OCI-LY7 (cell line): ENCODE measurements around the gene GLB1L3. TPM values are rescaled to one million over a fixed set of nuclear protein-coding genes. Genes with fewer than 3 reads are reported as not detected.

Experiments
- BruUV-seq: library from RNA; stranded (reverse); fragments of 400-500 nt; replicated peaks from 2 replicates; lab custom pipeline; 2021; lab: Mats Ljungman, UMichigan
- CTCF ChIA-PET: fragments of 300-600 bp; sonication (Branson Sonifier 250); formaldehyde crosslinking; loops from one replicate; lab custom pipeline; 2022; ENCODE audit warnings: antibody characterized with exemption; ENCODE audit not compliant: unreplicated experiment; lab: Charles Lee
- POLR2A ChIA-PET: fragments of 300-600 bp; sonication (Branson Sonifier 250); formaldehyde crosslinking; loops from one replicate; lab custom pipeline; 2022; ENCODE audit warnings: antibody characterized with exemption; lab: Charles Lee
- DNase-seq: peaks from one replicate; pipeline ENCODE4 v3.0.0-alpha.2; 2015; ENCODE audit warnings: low spot score
- H2AFZ ChIP-seq: fragments of 200-600 bp; sonication (generic), shearing (Covaris generic); 2 replicates; pipeline ENCODE4 v1.6.1; 2014; ENCODE audit warnings: mild to moderate bottlenecking, antibody characterized with exemption, low read length, moderate library complexity
- H3K27ac ChIP-seq: fragments of 200-600 bp; sonication (generic); 2 replicates; pipeline ENCODE4 v1.5.1; 2014; ENCODE audit warnings: mixed run types, low read depth, mild to moderate bottlenecking, moderate library complexity, low read length, inconsistent platforms; ENCODE audit not compliant: poor library complexity, severe bottlenecking
- H3K36me3 ChIP-seq: fragments of 200-600 bp; sonication (generic); 2 replicates; pipeline ENCODE4 v1.6.1; 2014; ENCODE audit warnings: mild to moderate bottlenecking, antibody characterized with exemption, low read length, moderate library complexity, mixed read lengths; ENCODE audit not compliant: insufficient read depth
- H3K4me1 ChIP-seq: fragments of 200-600 bp; sonication (generic); 2 replicates; pipeline ENCODE4 v1.5.1; 2014; ENCODE audit warnings: mild to moderate bottlenecking, low read length; ENCODE audit not compliant: insufficient read depth, poor library complexity, severe bottlenecking
- H3K4me2 ChIP-seq: fragments of 200-600 bp; sonication (generic); 2 replicates; pipeline ENCODE4 v1.6.1; 2014; ENCODE audit warnings: mild to moderate bottlenecking, low read length
- H3K4me3 ChIP-seq: fragments of 200-600 bp; sonication (generic); 2 replicates; pipeline ENCODE4 v1.5.1; 2014; ENCODE audit warnings: mild to moderate bottlenecking, low read depth, low read length; ENCODE audit not compliant: poor library complexity, severe bottlenecking
- H3K79me2 ChIP-seq: fragments of 200-600 bp; sonication (generic); 2 replicates; pipeline ENCODE4 v1.6.1; 2016; ENCODE audit warnings: low read depth, mild to moderate bottlenecking, low read length, moderate library complexity, mixed read lengths; ENCODE audit not compliant: insufficient read depth
- H3K9me2 ChIP-seq: fragments of 200-600 bp; sonication (generic); 2 replicates; pipeline ENCODE4 v1.6.1; 2016; ENCODE audit warnings: mild to moderate bottlenecking, low read length, mixed read lengths; ENCODE audit not compliant: insufficient read depth
- H3K9me3 ChIP-seq: fragments of 200-600 bp; sonication (generic); 2 replicates; pipeline ENCODE4 v1.6.1; 2014; ENCODE audit warnings: mild to moderate bottlenecking, mixed run types, low read length, mixed read lengths
- H4K20me1 ChIP-seq: fragments of 200-600 bp; sonication (generic); 2 replicates; pipeline ENCODE4 v1.6.1; 2014; ENCODE audit warnings: mild to moderate bottlenecking, antibody characterized with exemption, low read length, moderate library complexity, mixed read lengths; ENCODE audit not compliant: insufficient read depth
- CTCF ChIP-seq: fragments of 200-600 bp; sonication (generic); conservative IDR thresholded peaks from 2 replicates; pipeline ENCODE4 v1.5.1; 2014; ENCODE audit warnings: mild to moderate bottlenecking, antibody characterized with exemption, low read length, moderate library complexity, mixed read lengths
- EZH2phosphoT487 ChIP-seq: fragments of 200-600 bp; sonication (generic); IDR thresholded peaks from 2 replicates; pipeline ENCODE4 v1.6.1; 2018; ENCODE audit warnings: low read depth, borderline replicate concordance, mild to moderate bottlenecking, mixed run types, antibody characterized with exemption, low read length, moderate library complexity, mixed read lengths
- intact Hi-C: fragments of 100-400 bp; cut with micrococcal nuclease; formaldehyde crosslinking; loops from one replicate; pipeline ENCODE4 v1.10.0; 2022; ENCODE audit not compliant: unreplicated experiment
- total RNA-seq, 2 experiments: library from RNA; depleted of rRNA in 1 of 2; stranded (reverse); fragments of >200 nt in 1 of 2; shearing (Covaris generic) in 1 of 2; gene quantifications; 2 replicates each; pipeline ENCODE4 v1.2.3, GENCODE V29; 2014 to 2022

Gene GLB1L3
- total RNA-seq, 2 experiments from 2014 or later, result not detected

DNA sequence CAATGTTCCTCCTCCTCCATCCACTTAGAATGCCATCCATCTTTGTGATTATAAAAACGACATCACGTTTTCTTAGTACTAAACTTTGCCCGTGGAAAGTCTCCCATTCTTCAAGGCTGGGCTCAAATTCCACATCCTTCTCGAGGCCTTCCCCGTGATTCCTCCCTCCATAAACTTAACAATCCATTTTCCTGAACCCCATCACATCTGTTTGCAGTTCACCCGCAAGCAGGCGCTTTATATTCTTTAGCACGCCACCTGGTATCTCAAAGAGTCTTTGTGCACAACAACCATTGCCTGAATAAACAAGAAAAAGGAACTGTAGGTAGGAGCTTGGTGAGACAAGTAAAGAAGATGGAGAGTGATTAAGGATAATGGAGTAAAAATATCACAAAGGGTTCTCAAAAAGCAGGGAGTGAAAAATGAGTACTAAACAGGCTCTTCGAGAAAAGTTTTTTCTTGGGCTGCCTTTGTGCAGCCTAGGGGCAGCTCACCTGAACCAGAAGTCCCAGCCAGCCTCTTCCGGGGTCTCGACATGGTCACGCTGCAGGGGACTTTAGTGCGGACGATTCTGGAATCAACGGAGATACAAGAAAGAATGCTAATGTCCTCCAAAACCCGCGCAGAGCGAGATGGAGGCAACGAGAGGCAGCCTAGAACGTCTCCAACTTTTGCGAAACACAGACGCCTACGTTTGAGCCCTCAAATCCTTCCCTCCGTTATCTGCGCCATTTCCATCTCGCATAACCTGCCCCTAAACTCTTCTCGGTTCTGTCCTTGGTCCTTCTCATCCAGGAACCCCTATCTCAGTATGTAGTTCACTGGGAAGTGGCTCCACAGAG lies 23.6 kb upstream of the GLB1L3 start:
- Histone ChIP-seq H3K9me2 (no peaks in the 10 kb centered on the region), H3K27ac (peak overlapping the region; percentile 25), H3K4me3 (peak overlapping the region; percentile 82), H4K20me1 (no peaks in the 10 kb centered on the region), H3K4me1 (peaks cover 17% of the 10 kb centered on the region), H3K4me2 (peak overlapping the region; percentile 83), H3K36me3 (peaks cover 37% of the 10 kb centered on the region), H2AFZ (peak overlapping the region; percentile 87), H3K79me2 (peaks cover 12% of the 10 kb centered on the region; the same call in 1 of the 2 replicates), H3K9me3 (no peaks in the 10 kb centered on the region)
- CTCF ChIA-PET, result no interaction called here
- POLR2A ChIA-PET, result interaction anchor here (0.9 to 2.7 kb wide), 4 partner anchors 23 to 45 kb away, joined by 3 to 9 read pairs (median 4); partner anchors contain the start of gene VPS26B
- TSS peak; percentile 77 for BruUV-seq
- TF ChIP-seq EZH2phosphoT487 (no peak), CTCF (no peak)
- intact Hi-C loops, result loop anchor here (1.0 kb wide), 2 partner anchors 24 to 28 kb away; partner anchors contain the start of gene VPS26B
- DNase-seq, result peak; percentile 47

- Histone ChIP-seq H3K4me1 (peaks cover 17% of the 10 kb centered on the region), H4K20me1 (no peaks in the 10 kb centered on the region), H3K79me2 (peaks cover 12% of the 10 kb centered on the region; the same call in 1 of the 2 replicates), H3K4me3 (peak within 1 kb of the TSS; percentile 82), H2AFZ (peak within 1 kb of the TSS; percentile 88), H3K36me3 (peaks cover 30% of the 10 kb centered on the region), H3K27ac (peak within 1 kb of the TSS; percentile 25), H3K4me2 (peak within 1 kb of the TSS; percentile 91), H3K9me3 (no peaks in the 10 kb centered on the region), H3K9me2 (no peaks in the 10 kb centered on the region)
- CTCF ChIA-PET, result no interaction called here
- BruUV-seq, result no TSS peak
- TF ChIP-seq CTCF, result peak; percentile 32; the same call in 1 of the 2 replicates
- no peak for TF ChIP-seq EZH2phosphoT487
- DNase-seq, result peak; percentile 98
- POLR2A ChIA-PET, result interaction anchor here (0.5 to 1.4 kb wide), 6 partner anchors 25 to 392 kb away, joined by 3 to 6 read pairs (median 3); partner anchors contain the start of genes NCAPD3 and VPS26B
- intact Hi-C loops, result loop anchor here (1.0 kb wide), 2 partner anchors 25 to 29 kb away; partner anchors contain the start of gene VPS26B
Measured at GRCh38 chr11:134253188-134253993, 22.8 kb upstream of the GLB1L3 start, which contains the start of the genes ACAD8 and THYN1. Gene ACAD8 (plus strand): TSS chr11:134253568. CDS start chr11:134253601, 33 bp downstream. Gene THYN1 (minus strand): TSS chr11:134253352. CDS start chr11:134252882, 470 bp downstream.
